ENCODE results near the gene SAPCD2.
"Not testable (repeated sequence)": the region's sequence is repeated elsewhere in the genome, so short reads cannot be mapped to it uniquely, and the experiment has no call there.

SAPCD2 gene

GRCh38 chr9:137070201-137070905, at the start of gene SAPCD2:
Gene SAPCD2 (minus strand): TSS chr9:137070557. CDS start chr9:137070460, 97 bp downstream.
- DNase-seq = peak in 53 of 56 donors; percentile 42 to 89 (median 77)

- not testable (repeated sequence) for DNase-seq
Observed at GRCh38 chr9:137118092-137118603, 47.8 kb upstream of the SAPCD2 start.

GRCh38 chr9:137117269-137117731, 46.9 kb upstream of the SAPCD2 start:
- DNase-seq = no peak

GRCh38 chr9:137116728-137117127, 46.4 kb upstream of the SAPCD2 start:
- peak in 6 of 56 donors; percentile 13 to 47 (median 38) for DNase-seq

- DNase-seq = peak in 1 of 56 donors; percentile 21
Observed at GRCh38 chr9:137116027-137116507, 45.7 kb upstream of the SAPCD2 start.

GRCh38 chr9:137115394-137116026, 45.2 kb upstream of the SAPCD2 start:
- no peak for DNase-seq

DNA sequence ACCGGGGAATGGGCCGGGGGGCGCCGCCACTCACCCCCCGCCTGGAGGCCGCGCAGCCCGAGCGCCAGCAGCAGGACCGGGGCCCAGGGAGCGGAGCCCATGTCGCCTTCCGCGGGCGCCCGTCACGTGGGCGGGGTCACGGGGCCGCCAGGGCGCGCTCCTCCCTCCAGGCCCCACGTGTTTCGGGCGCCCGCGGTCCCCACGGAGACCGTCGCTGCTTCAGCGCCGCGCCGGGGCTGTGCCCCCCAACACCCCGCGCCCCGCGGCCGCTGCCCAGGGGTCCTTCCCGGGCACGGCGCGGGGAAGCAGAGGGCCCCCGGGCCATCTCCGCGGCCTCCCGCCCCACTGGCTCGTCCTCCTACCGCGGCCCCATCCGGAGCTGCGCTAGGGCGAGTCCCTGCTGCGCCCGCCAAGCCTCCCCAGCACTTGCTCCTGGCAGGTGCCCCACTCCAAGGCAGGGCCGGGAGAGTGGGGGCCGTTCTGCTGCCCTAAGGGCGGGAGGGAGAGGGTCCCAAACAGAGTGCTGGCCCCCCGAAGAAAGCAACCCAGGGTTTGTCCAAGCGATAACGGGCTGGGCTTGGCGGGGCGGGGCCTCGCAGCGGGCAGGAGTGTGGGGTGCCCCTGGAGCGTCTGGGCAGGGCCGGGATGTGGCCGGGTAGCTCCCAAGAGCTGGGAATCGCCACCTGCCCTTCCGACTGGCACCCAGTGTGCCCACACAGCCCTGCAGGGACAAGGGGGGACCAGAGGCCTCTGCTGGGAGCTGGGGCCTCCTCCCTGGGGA, 44.4 kb upstream of the SAPCD2 start, which contains the start of gene DPP7:
TSS of gene DPP7 (minus strand) at position 121 of the 781 bp plus-strand sequence. CDS start at position 101, 20 bp downstream.
- peak in 53 of 56 donors; percentile 22 to 87 (median 65) for DNase-seq

- peak in 1 of 56 donors; percentile 69 for DNase-seq
Observed at GRCh38 chr9:137114220-137114612, 43.9 kb upstream of the SAPCD2 start.

- no peak for DNase-seq
Observed at GRCh38 chr9:137113385-137114159, 43.2 kb upstream of the SAPCD2 start.

GRCh38 chr9:137112564-137113384, 42.4 kb upstream of the SAPCD2 start:
- DNase-seq = no peak

DNA sequence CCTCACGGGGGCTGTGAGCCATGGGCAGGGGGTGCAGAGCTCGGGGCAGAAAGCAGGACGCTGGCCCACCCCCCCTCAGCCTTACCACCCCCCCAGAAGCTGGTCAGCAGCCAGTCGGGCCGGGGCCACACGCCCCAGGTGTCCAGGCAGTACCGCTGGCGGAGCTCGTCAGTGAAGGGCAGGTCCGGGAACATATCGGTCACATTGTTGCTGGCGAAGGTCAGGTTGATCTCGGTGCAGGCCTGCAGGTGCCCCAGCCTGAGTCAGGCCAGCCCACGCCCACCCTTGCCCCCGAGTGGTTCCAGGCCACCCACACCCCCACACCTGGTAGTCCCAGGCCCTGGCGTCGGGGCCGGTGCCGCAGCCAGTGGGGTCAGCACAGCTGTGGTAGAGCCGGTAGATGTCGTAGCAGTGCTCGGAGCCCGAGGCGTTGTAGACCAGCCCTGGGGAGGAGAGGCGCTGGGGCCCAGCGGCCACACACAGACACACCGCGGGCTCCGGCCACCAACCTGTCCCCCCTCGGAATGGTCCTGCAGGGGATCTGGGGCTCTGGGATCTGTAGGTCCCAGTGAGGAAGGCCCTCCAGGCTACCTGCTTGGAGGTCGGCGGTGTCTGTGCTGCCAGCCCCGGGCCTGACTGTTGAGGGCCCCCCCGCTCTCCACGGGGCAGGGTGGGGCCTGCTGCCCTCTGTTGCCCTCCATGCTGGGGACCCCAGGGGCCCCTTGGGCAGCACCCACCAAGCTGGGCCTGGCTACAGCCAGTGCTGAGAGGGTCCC, 41.6 kb upstream of the SAPCD2 start:
- no peak for DNase-seq

GRCh38 chr9:137110911-137111787, 40.8 kb upstream of the SAPCD2 start:
- no peak for DNase-seq

DNA sequence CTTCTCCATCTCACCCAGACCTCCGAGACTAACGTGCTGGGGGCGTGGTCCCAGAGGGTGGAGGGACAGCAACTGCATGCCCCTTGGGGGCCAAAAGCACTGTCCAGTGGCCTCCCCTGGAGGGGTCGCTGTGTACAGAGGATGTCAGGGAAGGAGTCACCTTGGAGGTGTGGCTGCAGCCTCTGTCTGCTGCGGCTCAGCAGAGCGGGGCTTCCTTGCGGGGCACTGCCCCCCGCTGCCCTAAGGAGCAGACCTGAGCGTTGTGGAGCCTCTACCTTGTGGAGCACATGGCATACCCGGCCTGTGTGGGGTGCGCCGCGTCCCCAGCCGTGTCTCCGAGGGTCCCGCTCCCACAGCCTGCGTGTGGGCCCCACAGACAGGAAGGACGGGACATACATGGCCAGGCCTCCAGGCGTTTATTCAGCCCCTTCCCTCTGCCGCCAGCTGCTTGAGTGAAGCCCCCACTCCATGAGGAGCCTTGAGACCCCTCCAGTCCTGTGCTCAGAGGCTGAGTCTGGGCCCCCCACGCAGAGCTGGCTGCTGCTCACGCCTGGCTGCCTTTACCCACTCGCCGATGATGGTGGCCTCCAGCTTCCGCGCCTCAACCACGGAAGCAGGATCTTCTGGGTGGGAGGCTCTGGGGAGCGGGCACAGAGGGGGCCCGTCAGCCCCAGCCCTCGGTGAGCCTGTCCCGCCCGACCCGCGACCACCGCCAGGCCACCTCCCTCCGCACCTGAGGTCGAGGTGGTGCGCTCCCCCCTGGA, 40.0 kb upstream of the SAPCD2 start:
- DNase-seq = no peak

DNA sequence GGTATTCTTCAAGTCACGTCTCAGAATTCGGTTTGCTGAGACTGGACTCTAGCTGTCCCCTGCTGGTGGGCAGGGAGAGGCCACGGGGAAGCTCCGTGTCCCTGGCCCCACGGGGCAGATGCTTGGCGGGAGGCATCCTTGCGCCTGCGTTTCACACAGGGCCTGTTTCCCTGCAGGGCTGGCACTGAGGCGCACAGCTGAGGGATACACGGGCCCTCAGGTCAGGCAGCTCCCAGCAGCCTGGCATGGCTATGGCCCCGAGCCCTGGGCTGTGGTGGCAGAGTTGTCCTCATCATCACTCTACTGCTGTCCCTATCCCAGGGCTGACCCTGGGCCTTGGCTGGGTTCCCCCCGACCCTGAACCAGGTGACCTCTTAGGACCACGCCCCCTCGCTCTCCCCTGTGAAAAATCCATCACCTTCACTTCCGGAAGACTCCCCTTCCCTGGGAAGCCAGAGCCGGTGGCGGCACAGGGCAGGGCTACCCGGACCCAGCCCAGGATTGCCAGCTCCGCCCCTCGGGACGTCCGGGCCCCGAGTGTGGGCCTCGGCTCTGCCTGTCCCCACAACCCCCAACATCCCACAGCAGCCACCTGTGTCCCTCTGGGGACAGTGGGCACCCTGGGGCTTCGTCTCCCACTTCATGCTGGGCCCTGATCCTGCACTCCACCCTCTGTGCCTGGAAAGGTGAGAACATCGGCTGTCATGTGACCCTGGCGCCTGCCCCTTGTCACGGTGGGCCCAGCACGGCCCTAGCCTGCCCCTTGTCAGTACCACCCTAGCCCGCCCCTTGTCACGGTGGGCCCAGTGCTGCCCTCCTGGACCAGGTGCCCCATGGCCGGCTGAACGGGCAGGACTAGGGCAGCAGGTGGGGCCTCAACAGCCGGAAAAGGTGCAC, 39.1 kb upstream of the SAPCD2 start:
- DNase-seq = no peak

- no peak for DNase-seq
Observed at GRCh38 chr9:137108608-137109249, 38.4 kb upstream of the SAPCD2 start.
